ENCODE measurements around the gene ST3GAL4. TPM values are rescaled to one million over a fixed set of nuclear protein-coding genes. Genes with fewer than 3 reads are reported as not detected.

The ST3GAL4 gene, protein sequence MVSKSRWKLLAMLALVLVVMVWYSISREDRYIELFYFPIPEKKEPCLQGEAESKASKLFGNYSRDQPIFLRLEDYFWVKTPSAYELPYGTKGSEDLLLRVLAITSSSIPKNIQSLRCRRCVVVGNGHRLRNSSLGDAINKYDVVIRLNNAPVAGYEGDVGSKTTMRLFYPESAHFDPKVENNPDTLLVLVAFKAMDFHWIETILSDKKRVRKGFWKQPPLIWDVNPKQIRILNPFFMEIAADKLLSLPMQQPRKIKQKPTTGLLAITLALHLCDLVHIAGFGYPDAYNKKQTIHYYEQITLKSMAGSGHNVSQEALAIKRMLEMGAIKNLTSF
- total RNA-seq = 32.2 and 33.9 TPM in 2 replicates

DNA sequence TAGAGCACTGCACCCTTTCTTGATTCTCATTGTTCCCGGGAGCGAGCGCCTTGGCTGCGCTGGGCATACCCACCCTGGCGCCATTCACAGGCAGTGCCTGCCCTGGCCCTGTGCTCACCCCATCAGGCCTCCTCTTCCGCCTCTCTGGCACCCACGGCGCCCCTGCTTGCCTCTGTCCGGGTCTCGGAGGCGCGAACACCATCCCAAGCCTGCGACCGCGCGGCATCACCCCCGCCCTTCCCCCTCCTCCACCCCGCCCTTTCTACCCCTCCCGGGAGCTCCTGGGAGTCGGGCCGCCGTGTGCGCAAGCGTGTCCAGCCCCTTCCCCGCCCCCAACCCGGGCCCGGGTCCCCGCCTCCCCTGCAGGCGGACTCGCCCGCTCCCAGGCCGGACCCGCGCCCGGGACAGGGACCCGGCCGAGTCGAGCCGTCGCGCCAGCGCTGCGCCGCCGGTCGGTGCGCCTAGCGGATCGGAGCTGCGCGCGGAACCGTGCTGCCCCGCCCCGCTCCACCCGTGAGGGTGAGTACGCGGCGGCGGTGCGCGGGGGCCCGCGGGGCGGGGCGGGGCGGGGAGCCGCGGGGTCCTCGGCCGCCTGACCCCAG, at the start of gene ST3GAL4:
ST3GAL4 (plus strand) TSS at position 363 of the 602 bp plus-strand sequence. CDS start 50,470 bp downstream, outside the sequence.

Other genes with a start within 250 kb of the ST3GAL4 start
- 14.5 and 25.2 TPM in 2 replicates for gene RPUSD4, start 144.0 kb upstream of the ST3GAL4 start, total RNA-seq
- gene FAM118B, start 143.9 kb upstream of the ST3GAL4 start, total RNA-seq = 10.3 and 16.0 TPM in 2 replicates
- 75.1 and 112 TPM in 2 replicates for gene SRPRA, start 86.8 kb upstream of the ST3GAL4 start, total RNA-seq
- gene FOXRED1, start 86.5 kb upstream of the ST3GAL4 start, total RNA-seq = 20.7 and 25.9 TPM in 2 replicates
- 3.5 and 5.0 TPM in 2 replicates for gene TIRAP, start 72.6 kb upstream of the ST3GAL4 start, total RNA-seq
- gene DCPS, start 51.6 kb upstream of the ST3GAL4 start, total RNA-seq = 13.1 and 22.1 TPM in 2 replicates

Data from epithelial cell of alveolus of lung (primary cell).